ENCODE measurements around the gene GJD2.

Gene GJD2

DNA sequence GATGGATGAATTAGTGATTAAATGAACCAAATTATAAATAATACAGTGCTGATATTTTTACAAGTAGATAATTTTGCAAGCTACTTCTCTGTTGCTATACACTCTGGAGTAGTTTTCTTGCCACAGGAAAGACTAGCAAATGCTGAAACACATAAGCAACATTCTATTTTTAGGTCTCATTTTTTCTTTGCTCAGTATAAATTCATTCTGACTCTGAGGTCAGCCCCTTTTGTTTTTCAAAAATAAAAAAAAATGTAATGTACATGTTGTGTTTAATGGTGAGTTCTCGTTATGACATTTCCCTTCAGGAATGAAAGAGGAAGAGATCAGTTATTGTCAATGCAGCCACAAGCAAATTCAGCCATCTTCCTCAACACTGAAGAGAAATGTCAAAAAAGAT is 24.9 kb downstream of the GJD2 start:
- DNase-seq (ENCODE audit: low read depth) = no peak
- TF ChIP-seq, protein P1, sequence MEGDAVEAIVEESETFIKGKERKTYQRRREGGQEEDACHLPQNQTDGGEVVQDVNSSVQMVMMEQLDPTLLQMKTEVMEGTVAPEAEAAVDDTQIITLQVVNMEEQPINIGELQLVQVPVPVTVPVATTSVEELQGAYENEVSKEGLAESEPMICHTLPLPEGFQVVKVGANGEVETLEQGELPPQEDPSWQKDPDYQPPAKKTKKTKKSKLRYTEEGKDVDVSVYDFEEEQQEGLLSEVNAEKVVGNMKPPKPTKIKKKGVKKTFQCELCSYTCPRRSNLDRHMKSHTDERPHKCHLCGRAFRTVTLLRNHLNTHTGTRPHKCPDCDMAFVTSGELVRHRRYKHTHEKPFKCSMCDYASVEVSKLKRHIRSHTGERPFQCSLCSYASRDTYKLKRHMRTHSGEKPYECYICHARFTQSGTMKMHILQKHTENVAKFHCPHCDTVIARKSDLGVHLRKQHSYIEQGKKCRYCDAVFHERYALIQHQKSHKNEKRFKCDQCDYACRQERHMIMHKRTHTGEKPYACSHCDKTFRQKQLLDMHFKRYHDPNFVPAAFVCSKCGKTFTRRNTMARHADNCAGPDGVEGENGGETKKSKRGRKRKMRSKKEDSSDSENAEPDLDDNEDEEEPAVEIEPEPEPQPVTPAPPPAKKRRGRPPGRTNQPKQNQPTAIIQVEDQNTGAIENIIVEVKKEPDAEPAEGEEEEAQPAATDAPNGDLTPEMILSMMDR (IDR thresholded peaks at IDR 0.05; ENCODE audit: control insufficient read depth, extremely low read depth, insufficient read depth) = no peak
- no peak overlapping the region for H3K4me3 ChIP-seq (ENCODE audit: low read depth, low read length)

- TF ChIP-seq, protein P1 (IDR thresholded peaks at IDR 0.05; ENCODE audit: control insufficient read depth, extremely low read depth, insufficient read depth) = no peak
- DNase-seq (ENCODE audit: low read depth) = no peak
Observed at GRCh38 chr15:34729056-34729455, 25.7 kb downstream of the GJD2 start.

GRCh38 chr15:34726406-34727100 is 28.2 kb downstream of the GJD2 start:
- DNase-seq (ENCODE audit: low read depth) = no peak
- TF ChIP-seq, protein P1 (IDR thresholded peaks at IDR 0.05; ENCODE audit: control insufficient read depth, extremely low read depth, insufficient read depth) = no peak
- no peak overlapping the region for H3K4me3 ChIP-seq (ENCODE audit: low read depth, low read length)

More at GRCh38 chr15:34729056-34729455, 25.7 kb downstream of the GJD2 start:
- H3K4me3 ChIP-seq (ENCODE audit: low read depth, low read length) = no peak overlapping the region

- H3K4me3 ChIP-seq (ENCODE audit: low read depth, low read length) = no peak overlapping the region
- no peak for DNase-seq (ENCODE audit: low read depth)
Observed at GRCh38 chr15:34725556-34725955, 29.2 kb downstream of the GJD2 start.

DNA sequence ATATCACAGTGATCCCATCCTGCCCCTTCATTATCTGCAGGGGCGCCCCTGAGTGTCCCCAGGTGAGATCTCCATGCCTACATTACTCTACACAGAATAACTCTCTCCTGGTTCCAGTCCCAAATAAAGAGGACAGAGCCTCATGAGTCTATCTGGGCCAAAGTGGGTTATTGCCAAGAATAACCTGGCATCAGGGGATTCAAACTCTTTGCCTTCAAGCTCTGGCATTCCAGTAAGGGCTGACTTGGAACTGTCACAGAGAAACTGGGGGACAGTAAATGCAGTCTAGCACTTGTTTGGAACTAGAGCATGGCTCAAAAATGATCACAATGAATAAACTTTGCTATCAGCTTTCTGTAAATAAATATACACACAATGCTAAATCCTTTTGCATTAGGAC is 30.3 kb downstream of the GJD2 start:
- TF ChIP-seq, protein P1 (IDR thresholded peaks at IDR 0.05; ENCODE audit: control insufficient read depth, extremely low read depth, insufficient read depth) = no peak

More at GRCh38 chr15:34725556-34725955, 29.2 kb downstream of the GJD2 start:
- TF ChIP-seq, protein P1 (IDR thresholded peaks at IDR 0.05; ENCODE audit: control insufficient read depth, extremely low read depth, insufficient read depth) = no peak

DNA sequence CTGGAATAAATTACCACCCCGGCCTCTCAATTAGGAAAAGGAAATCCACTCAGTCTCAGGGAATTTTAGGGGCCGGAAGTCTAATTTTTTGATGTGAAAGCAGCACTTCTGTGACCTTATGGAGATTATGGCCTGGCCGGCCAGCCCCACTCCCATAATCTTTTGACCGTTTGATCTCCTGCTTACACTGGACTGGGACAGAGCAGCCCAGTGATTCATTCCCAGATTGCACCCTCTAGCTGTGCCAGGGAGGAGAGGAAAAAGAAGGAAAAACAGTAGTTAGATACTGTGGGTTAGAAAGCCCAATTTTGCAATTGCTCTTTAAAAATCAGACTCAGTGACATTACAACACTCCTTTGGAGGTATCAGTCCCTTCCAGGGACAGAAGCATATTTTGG is 32.4 kb downstream of the GJD2 start:
- TF ChIP-seq, protein P1 (IDR thresholded peaks at IDR 0.05; ENCODE audit: control insufficient read depth, extremely low read depth, insufficient read depth) = no peak
- no peak overlapping the region for H3K4me3 ChIP-seq (ENCODE audit: low read depth, low read length)
- DNase-seq (ENCODE audit: low read depth) = no peak

More for the DNA sequence above, 30.3 kb downstream of the GJD2 start:
- no peak for DNase-seq (ENCODE audit: low read depth)
- H3K4me3 ChIP-seq (ENCODE audit: low read depth, low read length) = no peak overlapping the region

Data from LNCaP clone FGC (cell line).